WTC11 (cell line): ENCODE data around the gene SH2B3.

Experiments
- ELF4 ChIP-seq: sonication (generic); formaldehyde crosslinking; IDR thresholded peaks from 2 replicates; pipeline ENCODE4 v1.8.1; 2022; ENCODE audit warnings: low read depth, mild to moderate bottlenecking, moderate library complexity, missing genetic modification reagents
- JUN ChIP-seq: sonication (generic); formaldehyde crosslinking; IDR thresholded peaks from 2 replicates; pipeline ENCODE4 v1.8.0; 2023; ENCODE audit warnings: mild to moderate bottlenecking, missing genetic modification reagents
- RORB ChIP-seq: fragments of 250-450 bp; sonication (Bioruptor Pico); IDR thresholded peaks from 2 replicates; pipeline ENCODE4 v1.9.0; 2021; ENCODE audit warnings: mild to moderate bottlenecking
- TF ChIP-seq, protein P1 (sequence below): fragments of 200-600 bp; IDR thresholded peaks from 2 replicates; pipeline ENCODE4 v1.8.0; 2022; ENCODE audit warnings: antibody characterized with exemption
- TF ChIP-seq, protein P2 (sequence below): sonication (generic); formaldehyde crosslinking; IDR thresholded peaks from 2 replicates; pipeline ENCODE4 v1.8.1; 2023; ENCODE audit warnings: mild to moderate bottlenecking, missing genetic modification reagents, moderate library complexity
- TF ChIP-seq, protein P3 (sequence below): fragments of 250-450 bp; sonication (Bioruptor Pico); IDR thresholded peaks from 2 replicates; pipeline ENCODE4 v2.1.2; 2022; ENCODE audit warnings: mild to moderate bottlenecking, moderate library complexity
- TF ChIP-seq, protein P4 (sequence below): sonication (generic); formaldehyde crosslinking; conservative IDR thresholded peaks from 2 replicates; pipeline ENCODE4 v1.8.1; 2022; ENCODE audit warnings: mild to moderate bottlenecking, missing genetic modification reagents

DNA sequence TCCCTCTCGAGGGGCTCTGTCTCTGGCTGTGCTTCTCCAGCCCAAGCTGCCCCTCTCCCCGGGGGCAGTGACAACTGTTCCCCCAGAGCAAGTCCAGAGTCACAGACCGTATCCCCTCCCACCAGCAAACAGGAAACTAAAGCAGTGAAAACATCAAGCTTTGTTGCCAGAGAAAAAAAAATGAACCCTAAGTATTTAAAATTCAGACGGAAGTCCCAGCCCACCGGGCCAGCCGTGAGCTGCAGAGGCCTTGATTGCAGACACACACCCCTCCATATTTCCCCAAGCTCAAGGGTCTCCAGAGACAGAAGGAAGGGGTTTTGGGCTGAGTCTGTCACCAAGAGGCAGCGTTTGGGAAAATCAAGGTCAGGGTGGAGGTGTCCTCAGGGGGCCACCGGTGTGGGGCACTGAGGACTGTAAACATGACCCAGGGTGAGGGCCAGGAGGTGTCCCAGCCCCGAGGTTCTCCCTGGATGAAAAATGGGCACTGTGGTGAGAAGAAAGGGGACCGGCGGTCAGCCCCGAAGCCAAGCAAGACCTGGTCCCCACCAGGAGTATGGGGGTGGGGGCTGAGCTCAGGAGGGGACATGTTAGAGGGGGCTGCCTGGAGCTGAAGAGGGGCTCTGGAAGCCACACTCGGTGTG, 44.5 kb upstream of the SH2B3 start:
- TF ChIP-seq ELF4 (CRISPR knock-in tag) (no peak), RORB (CRISPR knock-in tag) (no peak), JUN (CRISPR knock-in tag) (no peak)
- TF ChIP-seq, protein P1, sequence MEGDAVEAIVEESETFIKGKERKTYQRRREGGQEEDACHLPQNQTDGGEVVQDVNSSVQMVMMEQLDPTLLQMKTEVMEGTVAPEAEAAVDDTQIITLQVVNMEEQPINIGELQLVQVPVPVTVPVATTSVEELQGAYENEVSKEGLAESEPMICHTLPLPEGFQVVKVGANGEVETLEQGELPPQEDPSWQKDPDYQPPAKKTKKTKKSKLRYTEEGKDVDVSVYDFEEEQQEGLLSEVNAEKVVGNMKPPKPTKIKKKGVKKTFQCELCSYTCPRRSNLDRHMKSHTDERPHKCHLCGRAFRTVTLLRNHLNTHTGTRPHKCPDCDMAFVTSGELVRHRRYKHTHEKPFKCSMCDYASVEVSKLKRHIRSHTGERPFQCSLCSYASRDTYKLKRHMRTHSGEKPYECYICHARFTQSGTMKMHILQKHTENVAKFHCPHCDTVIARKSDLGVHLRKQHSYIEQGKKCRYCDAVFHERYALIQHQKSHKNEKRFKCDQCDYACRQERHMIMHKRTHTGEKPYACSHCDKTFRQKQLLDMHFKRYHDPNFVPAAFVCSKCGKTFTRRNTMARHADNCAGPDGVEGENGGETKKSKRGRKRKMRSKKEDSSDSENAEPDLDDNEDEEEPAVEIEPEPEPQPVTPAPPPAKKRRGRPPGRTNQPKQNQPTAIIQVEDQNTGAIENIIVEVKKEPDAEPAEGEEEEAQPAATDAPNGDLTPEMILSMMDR, result no peak
- TF ChIP-seq, protein P2, sequence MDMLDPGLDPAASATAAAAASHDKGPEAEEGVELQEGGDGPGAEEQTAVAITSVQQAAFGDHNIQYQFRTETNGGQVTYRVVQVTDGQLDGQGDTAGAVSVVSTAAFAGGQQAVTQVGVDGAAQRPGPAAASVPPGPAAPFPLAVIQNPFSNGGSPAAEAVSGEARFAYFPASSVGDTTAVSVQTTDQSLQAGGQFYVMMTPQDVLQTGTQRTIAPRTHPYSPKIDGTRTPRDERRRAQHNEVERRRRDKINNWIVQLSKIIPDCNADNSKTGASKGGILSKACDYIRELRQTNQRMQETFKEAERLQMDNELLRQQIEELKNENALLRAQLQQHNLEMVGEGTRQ, result no peak
- TF ChIP-seq, protein P3, sequence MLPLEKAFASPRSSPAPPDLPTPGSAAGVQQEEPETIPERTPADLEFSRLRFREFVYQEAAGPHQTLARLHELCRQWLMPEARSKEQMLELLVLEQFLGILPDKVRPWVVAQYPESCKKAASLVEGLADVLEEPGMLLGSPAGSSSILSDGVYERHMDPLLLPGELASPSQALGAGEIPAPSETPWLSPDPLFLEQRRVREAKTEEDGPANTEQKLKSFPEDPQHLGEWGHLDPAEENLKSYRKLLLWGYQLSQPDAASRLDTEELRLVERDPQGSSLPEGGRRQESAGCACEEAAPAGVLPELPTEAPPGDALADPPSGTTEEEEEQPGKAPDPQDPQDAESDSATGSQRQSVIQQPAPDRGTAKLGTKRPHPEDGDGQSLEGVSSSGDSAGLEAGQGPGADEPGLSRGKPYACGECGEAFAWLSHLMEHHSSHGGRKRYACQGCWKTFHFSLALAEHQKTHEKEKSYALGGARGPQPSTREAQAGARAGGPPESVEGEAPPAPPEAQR (CRISPR knock-in tag), result no peak
- TF ChIP-seq, protein P4, sequence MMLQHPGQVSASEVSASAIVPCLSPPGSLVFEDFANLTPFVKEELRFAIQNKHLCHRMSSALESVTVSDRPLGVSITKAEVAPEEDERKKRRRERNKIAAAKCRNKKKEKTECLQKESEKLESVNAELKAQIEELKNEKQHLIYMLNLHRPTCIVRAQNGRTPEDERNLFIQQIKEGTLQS (CRISPR knock-in tag), result no peak
